WERI-Rb-1 (cell line): ENCODE results near the gene PATJ.

ENCODE experiments used
- DNase-seq: peaks from one replicate; pipeline ENCODE4 v3.0.0-alpha.2; 2020
- H3K27ac ChIP-seq: fragments of 250-450 bp; sonication (Bioruptor Pico); 2 replicates; pipeline ENCODE4 v1.5.1; 2020; ENCODE audit warnings: mild to moderate bottlenecking, moderate library complexity
- H3K27me3 ChIP-seq: fragments of 250-450 bp; sonication (Bioruptor Pico); 2 replicates; pipeline ENCODE4 v1.5.1; 2021; ENCODE audit warnings: mild to moderate bottlenecking, low read depth, moderate library complexity; ENCODE audit not compliant: insufficient read depth, severe bottlenecking
- H3K36me3 ChIP-seq: fragments of 250-450 bp; sonication (Bioruptor Pico); 2 replicates; pipeline ENCODE4 v1.5.1; 2020; ENCODE audit warnings: mild to moderate bottlenecking, moderate library complexity
- H3K4me3 ChIP-seq: 2 replicates; pipeline ENCODE4 v1.5.1; 2011; ENCODE audit warnings: low read depth, mild to moderate bottlenecking, control low read depth, low read length
- H3K9me3 ChIP-seq: fragments of 250-450 bp; sonication (Bioruptor Pico); 2 replicates; pipeline ENCODE4 v1.5.1; 2021; ENCODE audit warnings: mild to moderate bottlenecking, moderate library complexity; ENCODE audit not compliant: severe bottlenecking
- TF ChIP-seq, protein P1 (sequence below): IDR thresholded peaks from 2 replicates; pipeline ENCODE4 v1.5.1; 2011; ENCODE audit warnings: low read depth, mild to moderate bottlenecking, control low read depth, inconsistent platforms, low read length

PATJ gene

DNA sequence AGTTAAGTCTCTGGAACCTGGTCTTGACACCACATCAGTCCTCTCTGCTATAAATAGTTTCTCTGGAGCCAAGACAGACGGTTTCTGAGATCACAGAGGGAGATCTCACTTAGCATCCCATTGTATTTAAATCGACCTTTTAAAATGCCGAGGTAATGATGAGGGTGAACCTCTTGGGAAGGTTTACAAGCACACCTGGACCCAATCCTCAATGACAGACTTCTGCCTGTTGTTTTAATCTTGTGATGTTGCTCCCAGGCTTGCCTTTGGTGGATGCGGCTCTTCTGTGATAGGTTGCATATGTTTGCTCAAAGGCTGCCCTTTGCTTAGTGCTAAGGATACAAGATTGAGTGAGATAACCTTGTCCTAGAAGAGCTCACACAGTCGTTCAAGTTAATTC, 347.7 kb downstream of the PATJ start:
- DNase-seq: no peak
- H3K27me3 ChIP-seq: no peaks in the 10 kb centered on the region
- H3K36me3 ChIP-seq: no peaks in the 10 kb centered on the region

DNA sequence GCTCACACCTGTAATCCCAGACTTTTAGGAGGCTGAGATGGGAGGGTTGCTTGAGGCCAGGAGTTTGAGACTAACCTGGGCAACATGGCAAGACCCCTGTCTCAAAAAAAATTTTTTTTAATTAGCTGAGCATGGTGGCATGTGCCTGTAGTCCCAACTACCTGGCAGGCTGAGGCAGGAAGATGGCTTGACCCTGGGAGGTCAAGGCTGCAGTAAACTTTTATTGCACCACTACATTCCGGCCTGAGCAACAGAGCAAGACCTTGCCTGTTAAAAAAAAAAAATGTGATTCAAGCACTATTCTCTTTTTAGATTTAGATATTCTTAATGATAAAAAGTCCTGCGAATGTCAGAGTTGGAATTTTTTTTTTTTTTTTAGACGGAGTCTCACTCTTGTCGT, 349.8 kb downstream of the PATJ start:
- no peak for DNase-seq
- TF ChIP-seq, protein P1, sequence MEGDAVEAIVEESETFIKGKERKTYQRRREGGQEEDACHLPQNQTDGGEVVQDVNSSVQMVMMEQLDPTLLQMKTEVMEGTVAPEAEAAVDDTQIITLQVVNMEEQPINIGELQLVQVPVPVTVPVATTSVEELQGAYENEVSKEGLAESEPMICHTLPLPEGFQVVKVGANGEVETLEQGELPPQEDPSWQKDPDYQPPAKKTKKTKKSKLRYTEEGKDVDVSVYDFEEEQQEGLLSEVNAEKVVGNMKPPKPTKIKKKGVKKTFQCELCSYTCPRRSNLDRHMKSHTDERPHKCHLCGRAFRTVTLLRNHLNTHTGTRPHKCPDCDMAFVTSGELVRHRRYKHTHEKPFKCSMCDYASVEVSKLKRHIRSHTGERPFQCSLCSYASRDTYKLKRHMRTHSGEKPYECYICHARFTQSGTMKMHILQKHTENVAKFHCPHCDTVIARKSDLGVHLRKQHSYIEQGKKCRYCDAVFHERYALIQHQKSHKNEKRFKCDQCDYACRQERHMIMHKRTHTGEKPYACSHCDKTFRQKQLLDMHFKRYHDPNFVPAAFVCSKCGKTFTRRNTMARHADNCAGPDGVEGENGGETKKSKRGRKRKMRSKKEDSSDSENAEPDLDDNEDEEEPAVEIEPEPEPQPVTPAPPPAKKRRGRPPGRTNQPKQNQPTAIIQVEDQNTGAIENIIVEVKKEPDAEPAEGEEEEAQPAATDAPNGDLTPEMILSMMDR: no peak
- Histone ChIP-seq H3K27me3 (no peaks in the 10 kb centered on the region), H3K27ac (no peak overlapping the region), H3K4me3 (no peak overlapping the region), H3K9me3 (no peaks in the 10 kb centered on the region), H3K36me3 (no peaks in the 10 kb centered on the region)

More for the DNA sequence above, 347.7 kb downstream of the PATJ start:
- TF ChIP-seq, protein P1: no peak
- no peak overlapping the region for H3K4me3 ChIP-seq
- H3K27ac ChIP-seq: no peak overlapping the region
- H3K9me3 ChIP-seq: no peaks in the 10 kb centered on the region

DNA sequence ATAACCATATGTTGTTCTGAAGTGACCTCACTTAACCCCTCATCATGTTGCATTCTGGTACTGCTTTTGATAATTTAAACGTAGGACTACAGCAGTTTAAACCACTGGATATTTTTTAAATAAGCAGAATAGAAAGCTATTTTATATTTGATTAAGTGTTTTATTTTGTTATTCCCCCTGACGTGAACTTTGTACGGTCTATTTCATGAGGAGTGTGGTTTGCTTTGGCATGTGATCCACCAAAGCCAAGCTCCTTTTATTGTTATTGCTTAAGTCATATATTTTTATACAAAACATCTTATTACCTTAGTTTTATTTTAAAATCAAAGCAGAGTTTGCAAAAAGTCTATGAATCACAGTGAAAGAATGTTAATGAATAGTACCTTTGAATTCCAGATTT, 351.0 kb downstream of the PATJ start:
- no peaks in the 10 kb centered on the region for H3K27me3 ChIP-seq
- no peak for DNase-seq
- H3K4me3 ChIP-seq: no peak overlapping the region
- H3K36me3 ChIP-seq: no peaks in the 10 kb centered on the region
- no peaks in the 10 kb centered on the region for H3K9me3 ChIP-seq
- TF ChIP-seq, protein P1: no peak
- H3K27ac ChIP-seq: no peak overlapping the region

DNA sequence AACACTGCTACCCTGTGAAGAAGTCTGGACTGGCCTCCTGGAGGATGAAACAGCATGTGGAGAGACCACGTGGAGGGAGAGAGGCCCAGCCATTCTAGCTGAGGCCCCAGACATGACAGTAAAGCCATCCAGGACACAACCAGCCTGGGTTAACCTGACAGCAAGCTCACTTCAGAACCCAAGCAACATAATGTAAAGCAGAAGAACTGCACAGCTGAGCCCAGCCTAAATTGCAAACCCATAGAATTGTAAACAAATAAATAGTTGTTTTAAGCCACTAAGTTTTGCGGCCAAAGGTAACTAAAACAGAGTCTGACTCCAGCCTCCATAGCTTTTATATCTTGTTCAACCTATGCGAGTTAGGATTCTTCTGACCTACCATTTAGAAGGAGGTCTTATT, 355.2 kb downstream of the PATJ start:
- H3K27me3 ChIP-seq: no peaks in the 10 kb centered on the region
- H3K9me3 ChIP-seq: no peaks in the 10 kb centered on the region
- no peak for DNase-seq
- no peak overlapping the region for H3K27ac ChIP-seq
- H3K4me3 ChIP-seq: no peak overlapping the region
- TF ChIP-seq, protein P1: no peak
- H3K36me3 ChIP-seq: no peaks in the 10 kb centered on the region

DNA sequence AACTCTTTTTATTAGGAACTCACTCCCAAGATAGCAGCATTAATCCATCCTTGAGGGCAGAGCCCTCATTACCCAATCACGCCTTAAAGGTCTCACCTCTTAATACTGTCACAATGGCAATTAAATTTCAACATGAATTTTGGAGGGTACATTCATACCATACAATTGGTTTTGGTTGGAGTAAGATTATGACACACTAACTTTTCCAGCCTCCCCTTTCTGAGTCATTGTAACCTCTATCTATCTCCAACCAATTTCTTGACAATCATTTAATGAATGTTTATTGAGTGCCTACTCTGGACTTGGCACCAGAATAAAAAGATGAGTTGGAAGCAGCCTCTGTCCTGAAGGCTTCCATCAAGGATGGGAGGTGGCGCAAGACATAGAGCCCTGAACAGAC, 358.2 kb downstream of the PATJ start:
- no peak for DNase-seq
- no peak overlapping the region for H3K4me3 ChIP-seq
- H3K27me3 ChIP-seq: no peaks in the 10 kb centered on the region
- H3K27ac ChIP-seq: no peak overlapping the region
- TF ChIP-seq, protein P1: no peak
- no peaks in the 10 kb centered on the region for H3K9me3 ChIP-seq
- H3K36me3 ChIP-seq: no peaks in the 10 kb centered on the region

DNA sequence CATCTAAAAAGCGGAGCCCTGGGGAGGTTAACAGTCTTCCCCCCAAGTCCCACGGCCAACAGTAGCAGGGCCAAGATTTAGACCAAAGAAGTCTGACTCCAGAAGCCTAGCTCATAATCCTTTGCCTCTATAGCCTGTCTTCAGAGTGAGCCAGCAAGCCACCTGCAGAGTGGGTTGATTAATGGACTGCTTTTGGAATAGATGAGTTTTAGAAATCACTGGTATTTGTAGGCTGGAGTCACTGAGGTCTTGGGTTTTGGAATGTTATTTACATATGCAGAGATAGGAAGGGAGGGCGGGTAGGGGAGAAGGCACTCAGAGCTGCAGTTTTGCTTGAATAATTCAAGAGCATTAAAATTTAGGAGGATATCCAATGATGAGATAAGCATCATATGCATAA, 361.6 kb downstream of the PATJ start:
- Histone ChIP-seq H3K9me3 (no peaks in the 10 kb centered on the region), H3K27me3 (no peaks in the 10 kb centered on the region), H3K4me3 (no peak overlapping the region), H3K27ac (no peak overlapping the region), H3K36me3 (no peaks in the 10 kb centered on the region)
- TF ChIP-seq, protein P1: no peak
- no peak for DNase-seq
